GM21515 (cell line): ENCODE results near the gene ZNF346.

Source experiments
- ATAC-seq: cut with Tn5 transposase; IDR thresholded peaks from one replicate; pipeline ENCODE4 v1.9.1; 2021; ENCODE audit not compliant: unreplicated experiment

The ZNF346 gene

GRCh38 chr5:177116631-177117373, 94.3 kb downstream of the ZNF346 start:
- no peak for ATAC-seq

GRCh38 chr5:177117441-177118045, 95.0 kb downstream of the ZNF346 start:
- ATAC-seq: no peak

DNA sequence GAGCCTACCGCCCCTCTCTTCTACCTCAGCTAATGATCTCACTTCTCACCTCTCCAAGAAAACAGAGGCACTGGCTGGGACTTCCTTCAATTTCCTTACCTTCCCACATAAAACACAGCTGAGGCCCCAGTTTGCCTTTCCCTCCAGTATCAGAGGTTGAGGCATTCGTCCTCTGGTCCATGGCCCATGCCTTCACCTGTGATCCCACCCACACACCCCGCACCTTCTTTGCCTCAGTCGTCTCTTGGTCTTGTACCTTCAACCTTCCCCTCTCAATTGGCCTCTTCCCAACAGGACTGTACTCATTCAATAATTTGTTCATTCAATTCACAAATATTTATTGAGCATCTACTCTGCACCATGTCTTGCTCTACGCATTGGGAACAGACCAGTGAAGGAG, 100.1 kb downstream of the ZNF346 start:
- ATAC-seq: no peak

- peak; percentile 28 for ATAC-seq
Measured at GRCh38 chr5:177123789-177124485, 101.4 kb downstream of the ZNF346 start.

DNA sequence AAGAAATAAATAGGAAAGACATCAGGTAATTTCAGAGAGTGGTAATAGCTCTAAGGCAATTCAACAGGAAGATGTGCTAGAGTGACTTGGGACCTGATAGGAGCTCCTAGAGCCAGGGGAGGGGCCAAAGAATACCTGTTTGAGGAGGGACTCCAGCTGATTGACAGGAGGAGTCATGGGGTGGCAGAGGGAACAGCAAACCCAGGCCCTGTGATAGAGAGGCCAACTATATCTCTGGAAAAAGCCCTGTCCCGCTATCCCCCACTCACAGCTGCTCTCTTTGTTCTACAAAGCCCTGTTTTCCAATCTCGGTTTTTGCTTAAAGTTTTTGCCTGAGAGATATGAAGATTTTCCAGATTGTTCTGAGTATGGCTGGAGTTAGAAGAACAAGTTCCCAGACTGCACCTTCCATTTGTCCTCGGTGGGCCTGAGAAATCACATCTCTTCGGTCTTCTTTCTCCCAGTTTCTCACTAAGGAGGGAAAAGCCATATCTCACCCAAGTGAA, 102.0 kb downstream of the ZNF346 start:
- peak; percentile 49 for ATAC-seq

DNA sequence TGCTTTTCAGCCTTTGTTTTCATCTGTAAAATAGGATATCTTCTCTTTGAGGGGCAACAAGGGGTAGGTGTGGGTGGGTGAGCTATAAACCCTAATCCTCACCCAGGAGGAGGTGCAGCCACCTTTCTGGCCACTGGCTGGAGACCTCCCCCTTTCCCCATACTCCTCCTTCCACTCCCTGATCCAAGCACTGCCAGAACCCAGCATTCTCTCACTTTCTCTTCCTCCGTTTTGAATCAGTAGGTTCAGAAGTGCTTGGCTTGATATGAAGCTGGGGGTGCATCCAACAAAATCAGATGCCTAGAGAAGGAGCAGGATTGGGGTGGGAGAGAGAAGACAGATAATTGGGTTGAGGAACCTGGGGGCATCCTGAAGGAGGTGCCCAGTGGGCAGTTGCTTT, 104.3 kb downstream of the ZNF346 start:
- ATAC-seq: no peak

GRCh38 chr5:177128551-177128981, 106.1 kb downstream of the ZNF346 start:
- no peak for ATAC-seq

- no peak for ATAC-seq
Measured at GRCh38 chr5:177130211-177131018, 107.9 kb downstream of the ZNF346 start.
